Natural killer cell (primary cell): Measurements from ENCODE around the gene STARD9. TPM values are rescaled to one million over a fixed set of nuclear protein-coding genes. Genes with fewer than 3 reads are reported as not detected.

Experiments
- ATAC-seq, 3 donors: fragments of 150-1000 bp in 2 of 3; fragments of 200-7000 bp in 1 of 3; cut with Tn5 transposase; 1 replicate in 1 of 3; 2 replicates in 2 of 3; pipeline ENCODE4 v1.10.0; 2021; ENCODE audit warnings: mild to moderate bottlenecking in 2 of 3, moderate library complexity in 2 of 3
- DNase-seq, 2 donors: peaks; one replicate each; pipeline versions ENCODE4 v3.0.0 to v3.0.0-alpha.2; 2013 to 2021; ENCODE audit warnings: mixed read lengths in 1 of 2
- H3K27ac ChIP-seq: one replicate; pipeline ENCODE4 v1.5.1; 2013; ENCODE audit warnings: mild to moderate bottlenecking, low read length
- H3K27me3 ChIP-seq: one replicate; pipeline ENCODE4 v1.6.1; 2013; ENCODE audit warnings: low read length; ENCODE audit not compliant: control insufficient read depth, insufficient read depth
- H3K36me3 ChIP-seq: one replicate; pipeline ENCODE4 v1.6.1; 2013; ENCODE audit warnings: low read length; ENCODE audit not compliant: control insufficient read depth, insufficient read depth
- H3K4me1 ChIP-seq: one replicate; pipeline ENCODE4 v1.6.1; 2013; ENCODE audit warnings: low read length; ENCODE audit not compliant: control insufficient read depth, insufficient read depth
- H3K4me3 ChIP-seq: one replicate; pipeline ENCODE4 v1.5.1; 2013; ENCODE audit warnings: low read length
- H3K9me3 ChIP-seq: one replicate; pipeline ENCODE4 v1.6.1; 2013; ENCODE audit warnings: low read length; ENCODE audit not compliant: control insufficient read depth, insufficient read depth
- H3K27ac Mint-ChIP-seq, 2 donors: one replicate each; pipeline ENCODE4 v1.8.0; 2022; ENCODE audit warnings: mild to moderate bottlenecking in 2 of 2, mixed read lengths in 2 of 2, moderate library complexity in 1 of 2
- H3K27me3 Mint-ChIP-seq, 2 donors: one replicate each; pipeline ENCODE4 v1.8.0; 2022; ENCODE audit warnings: low read depth in 2 of 2, mixed read lengths in 2 of 2
- H3K36me3 Mint-ChIP-seq: one replicate; pipeline ENCODE4 v1.8.0; 2022; ENCODE audit warnings: mixed read lengths
- H3K4me1 Mint-ChIP-seq, 2 donors: one replicate each; pipeline ENCODE4 v1.8.0; 2022; ENCODE audit warnings: mixed read lengths in 2 of 2
- H3K4me3 Mint-ChIP-seq: one replicate; pipeline ENCODE4 v1.8.0; 2022; ENCODE audit warnings: mild to moderate bottlenecking, moderate library complexity, mixed read lengths
- H3K9me3 Mint-ChIP-seq, 2 donors: one replicate each; pipeline ENCODE4 v1.8.0; 2022; ENCODE audit warnings: mixed read lengths in 2 of 2
- WGBS: methylation state at CpG from one replicate; pipeline ENCODE4 v1.1.7; 2013; ENCODE audit warnings: missing lambda C conversion rate; ENCODE audit not compliant: insufficient coverage; 5-methylcytosine and 5-hydroxymethylcytosine counted together
- intact Hi-C: fragments of 100-400 bp; cut with micrococcal nuclease; formaldehyde crosslinking; loops from one replicate; pipeline ENCODE4 v1.14.2; 2022
- total RNA-seq, 4 donors: library from RNA; stranded (reverse); fragments of 120-200 nt in 1 of 4; gene quantifications; one replicate each; pipeline versions ENCODE4 v1.2.3 to v1.2.4, GENCODE V29; 2013 to 2022
- TF ChIP-seq, protein P1 (sequence below): fragments of 200-600 bp; IDR thresholded peaks from one replicate; pipeline ENCODE4 v1.8.0; 2022; ENCODE audit warnings: antibody characterized with exemption

Gene STARD9
- total RNA-seq, 3 donors from 2014 or later (not counting 1 experiment from before 2014, with no cell fraction given), result 20.0 to 22.5 (median 20.1) TPM

GRCh38 chr15:42623951-42624350 lies 48.5 kb downstream of the STARD9 start:
- DNase-seq, result no peak
- no peaks in the 10 kb centered on the region for H3K36me3 ChIP-seq
- peaks cover 9% of the 10 kb centered on the region for H3K4me1 ChIP-seq
- no peak overlapping the region for H3K27ac Mint-ChIP-seq
- TF ChIP-seq, protein P1, sequence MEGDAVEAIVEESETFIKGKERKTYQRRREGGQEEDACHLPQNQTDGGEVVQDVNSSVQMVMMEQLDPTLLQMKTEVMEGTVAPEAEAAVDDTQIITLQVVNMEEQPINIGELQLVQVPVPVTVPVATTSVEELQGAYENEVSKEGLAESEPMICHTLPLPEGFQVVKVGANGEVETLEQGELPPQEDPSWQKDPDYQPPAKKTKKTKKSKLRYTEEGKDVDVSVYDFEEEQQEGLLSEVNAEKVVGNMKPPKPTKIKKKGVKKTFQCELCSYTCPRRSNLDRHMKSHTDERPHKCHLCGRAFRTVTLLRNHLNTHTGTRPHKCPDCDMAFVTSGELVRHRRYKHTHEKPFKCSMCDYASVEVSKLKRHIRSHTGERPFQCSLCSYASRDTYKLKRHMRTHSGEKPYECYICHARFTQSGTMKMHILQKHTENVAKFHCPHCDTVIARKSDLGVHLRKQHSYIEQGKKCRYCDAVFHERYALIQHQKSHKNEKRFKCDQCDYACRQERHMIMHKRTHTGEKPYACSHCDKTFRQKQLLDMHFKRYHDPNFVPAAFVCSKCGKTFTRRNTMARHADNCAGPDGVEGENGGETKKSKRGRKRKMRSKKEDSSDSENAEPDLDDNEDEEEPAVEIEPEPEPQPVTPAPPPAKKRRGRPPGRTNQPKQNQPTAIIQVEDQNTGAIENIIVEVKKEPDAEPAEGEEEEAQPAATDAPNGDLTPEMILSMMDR, result no peak
- H3K4me3 Mint-ChIP-seq, result no peak overlapping the region
- no peaks in the 10 kb centered on the region for H3K9me3 ChIP-seq
- H3K27me3 ChIP-seq, result no peaks in the 10 kb centered on the region
- no peaks in the 10 kb centered on the region for H3K36me3 Mint-ChIP-seq
- no peak for ATAC-seq
- no peak overlapping the region for H3K27ac ChIP-seq
- no peaks in the 10 kb centered on the region for H3K27me3 Mint-ChIP-seq
- no peaks in the 10 kb centered on the region for H3K9me3 Mint-ChIP-seq
- no peak overlapping the region for H3K4me3 ChIP-seq
- H3K4me1 Mint-ChIP-seq, result peaks cover 6% of the 10 kb centered on the region in 2 donors
- intact Hi-C loops, result no loop called here

DNA sequence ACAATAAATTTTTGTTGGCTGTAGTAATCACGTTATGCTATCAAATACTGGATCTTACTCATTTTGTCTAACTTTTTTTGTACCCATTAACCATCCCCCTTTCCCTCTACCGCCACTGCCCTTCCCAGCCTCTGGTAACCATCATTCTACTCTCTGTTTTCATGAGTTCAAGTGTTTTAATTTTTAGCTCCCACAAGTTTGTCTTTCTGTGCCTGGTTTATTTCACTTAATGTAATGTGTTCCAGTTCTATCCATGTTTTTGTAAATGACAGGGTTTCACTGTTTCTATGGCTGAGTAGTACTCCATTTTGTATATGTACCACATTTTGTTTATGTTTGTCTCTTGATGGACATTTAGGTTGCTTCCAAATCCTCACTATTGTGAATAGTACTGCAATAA lies 52.1 kb downstream of the STARD9 start:
- H3K4me1 ChIP-seq, result no peaks in the 10 kb centered on the region
- Mint-ChIP-seq H3K27me3 (no peaks in the 10 kb centered on the region), H3K4me3 (no peak overlapping the region), H3K9me3 (no peaks in the 10 kb centered on the region), H3K36me3 (no peaks in the 10 kb centered on the region), H3K4me1 (no peaks in the 10 kb centered on the region), H3K27ac (no peak overlapping the region)
- no peak for DNase-seq
- no peak overlapping the region for H3K4me3 ChIP-seq
- 98% methylated on average over 2 of the region's 2 CpGs for WGBS
- intact Hi-C loops, result no loop called here
- no peaks in the 10 kb centered on the region for H3K36me3 ChIP-seq
- no peaks in the 10 kb centered on the region for H3K27me3 ChIP-seq
- ATAC-seq, result no peak
- H3K9me3 ChIP-seq, result no peaks in the 10 kb centered on the region
- no peak overlapping the region for H3K27ac ChIP-seq
- TF ChIP-seq, protein P1, result no peak

DNA sequence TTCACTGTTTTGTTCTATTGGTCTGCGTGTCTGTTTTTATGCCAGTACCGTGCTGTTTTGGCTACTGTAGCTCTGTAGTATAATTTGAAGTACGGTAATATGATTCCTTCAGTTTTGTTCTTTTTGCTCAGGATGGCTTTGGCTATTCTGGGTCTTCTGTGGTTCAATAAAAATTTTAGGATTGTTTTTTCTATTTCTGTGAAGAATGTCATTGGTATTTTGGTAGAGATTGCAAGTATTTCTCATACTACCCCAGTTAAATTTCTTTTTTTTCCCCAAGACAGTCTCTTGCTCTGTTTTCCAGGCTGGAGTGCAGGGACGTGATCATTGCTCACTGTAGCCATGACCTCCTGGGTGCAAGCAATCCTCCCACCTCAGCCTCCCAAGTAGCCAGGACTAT lies 53.4 kb downstream of the STARD9 start:
- DNase-seq, result no peak
- Mint-ChIP-seq H3K4me3 (no peak overlapping the region), H3K27me3 (no peaks in the 10 kb centered on the region), H3K4me1 (no peaks in the 10 kb centered on the region), H3K9me3 (no peaks in the 10 kb centered on the region), H3K36me3 (no peaks in the 10 kb centered on the region), H3K27ac (no peak overlapping the region)
- Histone ChIP-seq H3K4me1 (no peaks in the 10 kb centered on the region), H3K9me3 (no peaks in the 10 kb centered on the region), H3K27me3 (no peaks in the 10 kb centered on the region), H3K27ac (no peak overlapping the region), H3K4me3 (no peak overlapping the region), H3K36me3 (no peaks in the 10 kb centered on the region)
- intact Hi-C loops, result no loop called here
- no peak for ATAC-seq
- 96% methylated on average over 4 of the region's 4 CpGs for WGBS
- TF ChIP-seq, protein P1, result no peak

DNA sequence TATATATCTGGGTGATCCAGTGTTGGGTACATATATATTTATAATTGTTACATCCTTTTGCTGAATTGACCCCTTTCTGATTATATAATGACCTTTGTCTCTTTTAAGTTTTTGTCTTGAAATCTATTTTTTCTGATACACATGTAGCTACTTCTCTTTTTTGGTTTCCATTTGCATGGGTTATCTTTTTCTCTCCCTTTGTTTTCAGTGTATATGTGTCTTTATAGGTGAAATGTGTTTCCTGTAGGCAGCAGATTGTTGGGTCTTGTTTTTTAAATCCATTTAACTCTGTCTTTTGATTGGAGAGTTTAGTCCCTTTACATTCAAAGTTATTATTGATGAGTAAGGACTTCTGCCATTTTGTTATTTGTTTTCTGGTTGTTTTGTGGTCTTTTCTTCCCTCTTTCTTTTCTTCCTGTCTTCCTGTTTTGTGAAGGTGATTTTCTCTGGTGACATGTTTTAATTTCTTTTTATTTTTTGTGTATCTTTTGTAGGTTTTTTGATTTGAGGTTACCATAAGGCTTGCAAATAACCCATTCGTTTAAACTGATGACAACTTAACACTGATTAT lies 56.8 kb downstream of the STARD9 start:
- H3K4me1 ChIP-seq, result no peaks in the 10 kb centered on the region
- TF ChIP-seq, protein P1, result no peak
- no peaks in the 10 kb centered on the region for H3K9me3 ChIP-seq
- no peak for DNase-seq
- WGBS, result no CpG with 5 or more reads among the region's 1 CpG
- Mint-ChIP-seq H3K4me3 (no peak overlapping the region), H3K9me3 (no peaks in the 10 kb centered on the region), H3K4me1 (no peaks in the 10 kb centered on the region), H3K27ac (no peak overlapping the region), H3K36me3 (no peaks in the 10 kb centered on the region), H3K27me3 (no peaks in the 10 kb centered on the region)
- no peak for ATAC-seq
- no peak overlapping the region for H3K4me3 ChIP-seq
- no peaks in the 10 kb centered on the region for H3K27me3 ChIP-seq
- no peak overlapping the region for H3K27ac ChIP-seq
- H3K36me3 ChIP-seq, result peaks cover 3% of the 10 kb centered on the region
- intact Hi-C loops, result no loop called here
